Caco-2 (cell line): ENCODE measurements around the gene ATXN7. TPM values are rescaled to one million over a fixed set of nuclear protein-coding genes. Genes with fewer than 3 reads are reported as not detected.

Experiments used
- BruUV-seq: library from RNA; stranded (reverse); fragments of 400-500 nt; replicated peaks from 2 replicates; lab custom pipeline; 2021; lab: Mats Ljungman, UMichigan
- CTCF ChIA-PET: fragments of 300-600 bp; sonication (Branson Sonifier 250); formaldehyde crosslinking; loops from one replicate; lab custom pipeline; 2022; ENCODE audit warnings: antibody characterized with exemption; lab: Charles Lee
- POLR2A ChIA-PET: fragments of 300-600 bp; sonication (Branson Sonifier 250); formaldehyde crosslinking; loops from one replicate; lab custom pipeline; 2022; ENCODE audit warnings: antibody characterized with exemption; lab: Charles Lee
- DNase-seq, 2 experiments: peaks; one replicate each; pipeline versions ENCODE4 v3.0.0 to v3.0.0-alpha.2; 2020 to 2022
- H3K27me3 ChIP-seq: replicated peaks from 2 replicates; pipeline ENCODE4 v1.6.0; 2011; ENCODE audit warnings: low read length; ENCODE audit not compliant: control insufficient read depth, insufficient read depth
- H3K36me3 ChIP-seq: 2 replicates; pipeline ENCODE4 v1.5.1; 2011; ENCODE audit warnings: low read length; ENCODE audit not compliant: control insufficient read depth, insufficient read depth
- H3K4me1 ChIP-seq: fragments of 250-450 bp; sonication (Bioruptor Pico); 2 replicates; pipeline ENCODE4 v1.5.1; 2020; ENCODE audit warnings: mild to moderate bottlenecking
- H3K4me3 ChIP-seq: 2 replicates; pipeline ENCODE4 v1.5.1; 2011; ENCODE audit warnings: low read depth, mild to moderate bottlenecking, control low read depth, low read length
- H3K9me3 ChIP-seq: fragments of 250-450 bp; sonication (Bioruptor Pico); 2 replicates; pipeline ENCODE4 v1.5.1; 2020; ENCODE audit warnings: mild to moderate bottlenecking, moderate library complexity
- H3K27ac Mint-ChIP-seq: one replicate; pipeline ENCODE4 v1.8.0; 2022; ENCODE audit warnings: mixed read lengths; ENCODE audit not compliant: unreplicated experiment
- H3K27me3 Mint-ChIP-seq: one replicate; pipeline ENCODE4 v1.8.0; 2022; ENCODE audit warnings: mixed read lengths; ENCODE audit not compliant: insufficient read depth, unreplicated experiment
- H3K36me3 Mint-ChIP-seq: one replicate; pipeline ENCODE4 v1.8.0; 2022; ENCODE audit warnings: mild to moderate bottlenecking, mixed read lengths; ENCODE audit not compliant: insufficient read depth, unreplicated experiment
- H3K4me1 Mint-ChIP-seq: one replicate; pipeline ENCODE4 v1.8.0; 2022; ENCODE audit warnings: low read depth, mixed read lengths; ENCODE audit not compliant: unreplicated experiment
- H3K4me3 Mint-ChIP-seq: one replicate; pipeline ENCODE4 v1.8.0; 2022; ENCODE audit warnings: mild to moderate bottlenecking, moderate library complexity, mixed read lengths; ENCODE audit not compliant: unreplicated experiment
- H3K9me3 Mint-ChIP-seq: one replicate; pipeline ENCODE4 v1.8.0; 2022; ENCODE audit warnings: mixed read lengths; ENCODE audit not compliant: unreplicated experiment
- intact Hi-C: fragments of 100-400 bp; cut with micrococcal nuclease; formaldehyde crosslinking; loops from one replicate; pipeline ENCODE4 v1.10.0; 2022; ENCODE audit not compliant: unreplicated experiment
- total RNA-seq: library from RNA; stranded (reverse); gene quantifications from 2 replicates; pipeline ENCODE4 v1.2.3, GENCODE V29; 2022
- TF ChIP-seq, protein P1 (sequence below), 2 experiments: fragments of 200-600 bp in 1 of 2; IDR thresholded peaks; 1 replicate in 1 of 2; 2 replicates in 1 of 2; pipeline versions ENCODE4 v1.5.1 to v1.8.0; 2011 to 2022; ENCODE audit warnings: antibody characterized with exemption in 1 of 2, control low read depth in 1 of 2, inconsistent platforms in 1 of 2, low read depth in 1 of 2, low read length in 1 of 2, mild to moderate bottlenecking in 1 of 2, moderate library complexity in 1 of 2; ENCODE audit not compliant: insufficient read depth in 1 of 2, severe bottlenecking in 1 of 2, unreplicated experiment in 1 of 2

The ATXN7 gene
- total RNA-seq, 1 experiment from 2014 or later, result 22.5 TPM

DNA sequence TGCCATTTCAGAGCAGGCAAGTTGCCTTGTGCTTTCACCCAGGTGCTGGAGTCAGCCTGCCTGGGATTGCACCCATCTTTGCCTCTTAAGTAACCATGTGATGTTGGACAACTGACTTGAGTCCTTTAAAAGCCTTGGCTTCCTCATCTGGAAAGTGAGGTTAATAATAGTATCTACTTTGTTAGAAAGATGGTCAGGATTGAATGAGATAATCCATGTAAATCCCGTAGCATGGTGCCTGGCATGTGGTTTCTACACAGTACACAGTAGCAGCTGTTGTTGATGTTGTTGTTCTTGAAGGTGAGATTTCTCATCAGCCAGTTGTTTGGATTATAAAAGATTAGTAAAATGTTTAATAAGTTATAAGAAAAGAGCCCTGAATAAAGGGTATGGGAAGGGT is 110.8 kb downstream of the ATXN7 start:
- Histone ChIP-seq H3K9me3 (no peaks in the 10 kb centered on the region), H3K36me3 (no peaks in the 10 kb centered on the region), H3K4me3 (no peak overlapping the region), H3K4me1 (peaks cover 29% of the 10 kb centered on the region), H3K27me3 (no peaks in the 10 kb centered on the region)
- no peaks in the 10 kb centered on the region for H3K27me3 Mint-ChIP-seq
- H3K36me3 Mint-ChIP-seq, result peaks cover 28% of the 10 kb centered on the region
- intact Hi-C loops, result no loop called here
- no peak for DNase-seq
- no peaks in the 10 kb centered on the region for H3K9me3 Mint-ChIP-seq
- no peak overlapping the region for H3K4me3 Mint-ChIP-seq
- TF ChIP-seq, protein P1, sequence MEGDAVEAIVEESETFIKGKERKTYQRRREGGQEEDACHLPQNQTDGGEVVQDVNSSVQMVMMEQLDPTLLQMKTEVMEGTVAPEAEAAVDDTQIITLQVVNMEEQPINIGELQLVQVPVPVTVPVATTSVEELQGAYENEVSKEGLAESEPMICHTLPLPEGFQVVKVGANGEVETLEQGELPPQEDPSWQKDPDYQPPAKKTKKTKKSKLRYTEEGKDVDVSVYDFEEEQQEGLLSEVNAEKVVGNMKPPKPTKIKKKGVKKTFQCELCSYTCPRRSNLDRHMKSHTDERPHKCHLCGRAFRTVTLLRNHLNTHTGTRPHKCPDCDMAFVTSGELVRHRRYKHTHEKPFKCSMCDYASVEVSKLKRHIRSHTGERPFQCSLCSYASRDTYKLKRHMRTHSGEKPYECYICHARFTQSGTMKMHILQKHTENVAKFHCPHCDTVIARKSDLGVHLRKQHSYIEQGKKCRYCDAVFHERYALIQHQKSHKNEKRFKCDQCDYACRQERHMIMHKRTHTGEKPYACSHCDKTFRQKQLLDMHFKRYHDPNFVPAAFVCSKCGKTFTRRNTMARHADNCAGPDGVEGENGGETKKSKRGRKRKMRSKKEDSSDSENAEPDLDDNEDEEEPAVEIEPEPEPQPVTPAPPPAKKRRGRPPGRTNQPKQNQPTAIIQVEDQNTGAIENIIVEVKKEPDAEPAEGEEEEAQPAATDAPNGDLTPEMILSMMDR (IDR thresholded peaks at IDR 0.05; ENCODE audit: insufficient read depth in 1 of 2, low read depth in 1 of 2, low read length in 1 of 2, severe bottlenecking in 1 of 2, unreplicated experiment in 1 of 2), result no peak
- H3K4me1 Mint-ChIP-seq, result peaks cover 26% of the 10 kb centered on the region
- no TSS peak for BruUV-seq
- H3K27ac Mint-ChIP-seq, result no peak overlapping the region
- CTCF ChIA-PET, result no interaction called here
- POLR2A ChIA-PET, result no interaction called here

DNA sequence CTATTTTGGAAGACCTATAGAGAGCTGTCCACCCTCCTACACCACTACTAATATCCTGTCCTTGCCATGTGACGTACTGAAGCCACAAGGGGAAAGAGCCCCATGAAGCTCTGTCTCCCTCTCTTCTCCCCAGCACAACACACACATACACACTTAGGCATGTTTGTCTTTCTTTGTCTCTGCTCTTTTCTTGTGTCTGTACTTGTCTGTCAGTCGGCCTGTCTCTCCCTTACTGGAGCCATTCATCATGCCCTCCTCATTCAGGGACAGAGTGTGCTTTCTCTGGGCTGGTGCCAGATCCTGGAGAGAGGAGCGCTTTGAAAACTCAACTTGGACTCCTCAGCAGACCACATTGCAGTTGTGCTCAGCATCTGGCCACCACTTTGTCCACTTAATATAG is 112.1 kb downstream of the ATXN7 start:
- DNase-seq, result no peak
- Histone ChIP-seq H3K4me3 (no peak overlapping the region), H3K36me3 (no peaks in the 10 kb centered on the region), H3K9me3 (no peaks in the 10 kb centered on the region), H3K4me1 (peaks cover 16% of the 10 kb centered on the region), H3K27me3 (no peaks in the 10 kb centered on the region)
- Mint-ChIP-seq H3K27ac (no peak overlapping the region), H3K27me3 (no peaks in the 10 kb centered on the region), H3K4me1 (peaks cover 18% of the 10 kb centered on the region), H3K36me3 (peaks cover 26% of the 10 kb centered on the region), H3K9me3 (no peaks in the 10 kb centered on the region), H3K4me3 (no peak overlapping the region)
- TF ChIP-seq, protein P1 (IDR thresholded peaks at IDR 0.05; ENCODE audit: insufficient read depth in 1 of 2, low read depth in 1 of 2, low read length in 1 of 2, severe bottlenecking in 1 of 2, unreplicated experiment in 1 of 2), result no peak
- intact Hi-C loops, result no loop called here
- ChIA-PET POLR2A (no interaction called here), CTCF (no interaction called here)
- BruUV-seq, result no TSS peak

DNA sequence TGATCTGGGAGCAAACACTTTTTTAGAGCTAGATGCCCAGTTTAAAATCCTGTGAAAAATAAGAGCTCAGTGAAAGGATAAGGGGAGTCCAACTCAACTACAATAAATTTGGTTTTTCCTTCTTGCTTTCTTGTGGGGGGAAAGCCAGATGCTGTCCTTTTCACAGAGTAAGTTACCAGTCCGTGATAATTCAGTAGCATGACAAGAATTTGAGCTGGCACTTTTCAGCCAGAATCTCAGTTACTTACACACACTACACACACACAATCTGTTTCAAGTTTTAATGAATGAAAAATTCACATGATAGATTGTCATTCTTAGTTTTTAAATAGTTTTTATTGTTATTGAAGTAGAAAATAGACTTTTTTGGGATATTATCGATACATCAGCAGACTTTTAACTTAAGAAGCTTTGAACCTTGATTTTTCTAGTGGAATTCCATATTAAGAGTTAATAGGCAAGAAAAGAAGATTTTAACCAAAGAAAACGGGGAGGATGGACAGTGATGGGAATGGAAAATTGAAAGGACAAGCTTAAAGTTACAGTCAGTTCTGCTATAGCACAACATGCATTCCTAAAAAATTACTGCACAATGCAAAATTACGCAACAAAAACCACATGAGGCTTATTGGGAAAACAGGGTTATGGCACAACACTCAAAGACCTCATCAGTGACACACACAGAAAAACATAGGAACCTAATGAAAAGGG is 112.6 kb downstream of the ATXN7 start:
- Histone ChIP-seq H3K4me3 (no peak overlapping the region), H3K36me3 (no peaks in the 10 kb centered on the region), H3K27me3 (no peaks in the 10 kb centered on the region), H3K4me1 (peaks cover 15% of the 10 kb centered on the region), H3K9me3 (no peaks in the 10 kb centered on the region)
- Mint-ChIP-seq H3K4me3 (no peak overlapping the region), H3K27ac (no peak overlapping the region), H3K27me3 (no peaks in the 10 kb centered on the region), H3K9me3 (no peaks in the 10 kb centered on the region), H3K4me1 (peaks cover 15% of the 10 kb centered on the region), H3K36me3 (peaks cover 23% of the 10 kb centered on the region)
- ChIA-PET POLR2A (no interaction called here), CTCF (no interaction called here)
- intact Hi-C loops, result no loop called here
- TF ChIP-seq, protein P1 (IDR thresholded peaks at IDR 0.05; ENCODE audit: insufficient read depth in 1 of 2, low read depth in 1 of 2, low read length in 1 of 2, severe bottlenecking in 1 of 2, unreplicated experiment in 1 of 2), result no peak
- peak in 1 of 2 experiments; percentile 11 for DNase-seq
- BruUV-seq, result no TSS peak
